ENCODE measurements around the gene DSTYK. TPM values are rescaled to one million over a fixed set of nuclear protein-coding genes. Genes with fewer than 3 reads are reported as not detected.
A peak's percentile ranks its signal among the peaks of the same experiment; 100 is the strongest.

Gene DSTYK
- total and polyA plus RNA-seq, 2 donors (not counting 3 experiments of a cell fraction or from before 2014, with no cell fraction given), result 3.6 to 8.7 TPM

DNA sequence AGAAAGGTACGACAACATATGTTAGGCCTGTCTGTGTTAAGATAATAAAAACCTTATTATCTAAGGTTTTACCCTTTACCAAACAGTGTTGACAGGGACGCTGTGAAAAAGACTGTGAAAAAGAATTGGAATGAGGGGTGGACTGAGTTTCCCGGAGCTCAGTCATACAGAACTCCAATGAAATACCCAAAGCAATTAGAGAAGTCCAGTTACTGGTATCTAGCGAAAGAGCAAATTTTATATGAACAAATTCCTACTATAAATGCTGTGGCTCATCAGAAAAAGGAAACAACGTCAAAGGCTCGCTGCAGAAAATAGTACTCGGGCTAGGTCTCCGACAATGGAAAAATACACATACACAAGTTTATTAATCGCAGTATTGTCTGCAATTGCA is 89.0 kb downstream of the DSTYK start:
- Histone ChIP-seq H3K9ac (replicated peaks; ENCODE audit: extremely low read depth, insufficient read depth, low read length) (peak overlapping the region; percentile 95), H3K4me1 (ENCODE audit: control insufficient read depth, extremely low read depth, insufficient read depth, low read length) (peaks cover 12% of the 10 kb centered on the region), H3K4me3 (replicated peaks in 1 of 3; ENCODE audit: insufficient read depth in 1 of 3, low read depth in 1 of 3, low read length in 3 of 3) (peak overlapping the region; percentile 39 to 90 (median 69)), H3K4me2 (ENCODE audit: insufficient read depth, low read length) (peak overlapping the region; percentile 97), H4K20me1 (replicated peaks; ENCODE audit: control insufficient read depth, extremely low read depth, insufficient read depth, low read length) (no peaks in the 10 kb centered on the region), H3K27ac (ENCODE audit: insufficient read depth, low read depth, low read length) (peak overlapping the region; percentile 91), H3K27me3 (ENCODE audit: control insufficient read depth in 2 of 2, insufficient read depth in 2 of 2, low read length in 2 of 2) (no peaks in the 10 kb centered on the region), H3K36me3 (ENCODE audit: control insufficient read depth in 2 of 2, extremely low read depth in 1 of 2, insufficient read depth in 2 of 2, low read length in 2 of 2) (no peaks in the 10 kb centered on the region), H3K9me3 (replicated peaks; ENCODE audit: control insufficient read depth, insufficient read depth, low read length) (no peaks in the 10 kb centered on the region), H3K79me2 (ENCODE audit: control insufficient read depth, insufficient read depth, low read length) (peaks cover 35% of the 10 kb centered on the region), H3K9me1 (replicated peaks; ENCODE audit: control insufficient read depth, extremely low read depth, insufficient read depth, low read length) (no peaks in the 10 kb centered on the region), H2AFZ (ENCODE audit: low read depth, low read length) (peak overlapping the region; percentile 88)
- FAIRE-seq (no peak), DNase-seq (ENCODE audit: low read depth, low spot score) (no peak)
- BruUV-seq (replicated peaks), result TSS peak; percentile 45
- intact Hi-C loops (cut with micrococcal nuclease), result loop anchor here (1.0 kb wide), 5 partner anchors 19 to 134 kb away; partner anchors contain the start of genes DSTYK and TMCC2
- dilution Hi-C loops (cut with MboI; ENCODE audit: extremely low pct_ligation_motif_present, low sequenced_read_pairs), result no loop called here
- TF ChIP-seq EZH2 (IDR thresholded peaks at IDR 0.05; ENCODE audit: borderline replicate concordance, low read depth, low read length, severe bottlenecking) (no peak), JUN (IDR thresholded peaks at IDR 0.05; ENCODE audit: borderline replicate concordance, insufficient read depth, insufficient read length, low read depth) (no peak), GATA2 (IDR thresholded peaks at IDR 0.05; ENCODE audit: insufficient read depth, insufficient read length, low read depth, low read length) (no peak), FOS (IDR thresholded peaks at IDR 0.05; ENCODE audit: borderline replicate concordance, insufficient read depth, low read length) (no peak), POLR2AphosphoS5 (IDR thresholded peaks at IDR 0.05; ENCODE audit: insufficient read depth, low read depth, low read length) (no peak), MYC (IDR thresholded peaks at IDR 0.05; ENCODE audit: low read depth, low read length) (no peak), POLR2A (IDR thresholded peaks at IDR 0.05; ENCODE audit: low read depth, low read length) (no peak)
- TF ChIP-seq, protein P1, sequence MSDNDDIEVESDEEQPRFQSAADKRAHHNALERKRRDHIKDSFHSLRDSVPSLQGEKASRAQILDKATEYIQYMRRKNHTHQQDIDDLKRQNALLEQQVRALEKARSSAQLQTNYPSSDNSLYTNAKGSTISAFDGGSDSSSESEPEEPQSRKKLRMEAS (IDR thresholded peaks at IDR 0.05; ENCODE audit: insufficient read depth, insufficient read length), result no peak
- TF ChIP-seq, protein P2, sequence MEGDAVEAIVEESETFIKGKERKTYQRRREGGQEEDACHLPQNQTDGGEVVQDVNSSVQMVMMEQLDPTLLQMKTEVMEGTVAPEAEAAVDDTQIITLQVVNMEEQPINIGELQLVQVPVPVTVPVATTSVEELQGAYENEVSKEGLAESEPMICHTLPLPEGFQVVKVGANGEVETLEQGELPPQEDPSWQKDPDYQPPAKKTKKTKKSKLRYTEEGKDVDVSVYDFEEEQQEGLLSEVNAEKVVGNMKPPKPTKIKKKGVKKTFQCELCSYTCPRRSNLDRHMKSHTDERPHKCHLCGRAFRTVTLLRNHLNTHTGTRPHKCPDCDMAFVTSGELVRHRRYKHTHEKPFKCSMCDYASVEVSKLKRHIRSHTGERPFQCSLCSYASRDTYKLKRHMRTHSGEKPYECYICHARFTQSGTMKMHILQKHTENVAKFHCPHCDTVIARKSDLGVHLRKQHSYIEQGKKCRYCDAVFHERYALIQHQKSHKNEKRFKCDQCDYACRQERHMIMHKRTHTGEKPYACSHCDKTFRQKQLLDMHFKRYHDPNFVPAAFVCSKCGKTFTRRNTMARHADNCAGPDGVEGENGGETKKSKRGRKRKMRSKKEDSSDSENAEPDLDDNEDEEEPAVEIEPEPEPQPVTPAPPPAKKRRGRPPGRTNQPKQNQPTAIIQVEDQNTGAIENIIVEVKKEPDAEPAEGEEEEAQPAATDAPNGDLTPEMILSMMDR (IDR thresholded peaks at IDR 0.05; ENCODE audit: extremely low read depth in 1 of 2, insufficient read depth in 1 of 2, low read depth in 1 of 2, low read length in 2 of 2), result no peak
- ChIA-PET POLR2A (interaction anchor here (0.5 to 0.6 kb wide), 2 partner anchors 44 to 163 kb away, joined by 3 read pairs; no protein-coding TSS in a partner anchor), CTCF (interaction anchor here (0.6 to 5.5 kb wide), 9 partner anchors 19 to 133 kb away, joined by 3 to 54 read pairs (median 7); partner anchors contain the start of gene TMCC2)
